ENCODE measurements around the gene HLA-DQA1.
"Not testable (repeated sequence)": the region's sequence is repeated elsewhere in the genome, so short reads cannot be mapped to it uniquely, and the experiment has no call there.

Gene HLA-DQA1

DNA sequence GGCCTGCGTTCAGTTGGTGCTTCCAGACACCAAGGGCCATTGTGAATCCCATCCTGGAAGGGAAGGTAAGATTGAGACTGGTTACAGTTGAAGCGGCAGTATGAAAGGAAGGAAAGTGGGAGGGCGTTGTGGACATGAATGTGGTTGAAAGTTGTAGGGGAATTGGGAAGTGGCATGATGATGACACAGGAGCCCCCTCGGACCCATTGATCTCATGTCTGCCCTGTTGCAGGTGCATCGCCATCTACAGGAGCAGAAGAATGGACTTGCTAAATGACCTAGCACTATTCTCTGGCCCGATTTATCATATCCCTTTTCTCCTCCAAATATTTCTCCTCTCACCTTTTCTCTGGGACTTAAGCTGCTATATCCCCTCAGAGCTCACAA, 5.5 kb downstream of the HLA-DQA1 start:
- H3K9ac ChIP-seq (ENCODE audit: insufficient read length, low read depth), result no peak overlapping the region
- TF ChIP-seq SUZ12 (IDR thresholded peaks at IDR 0.05; ENCODE audit: extremely low read depth, insufficient read depth, insufficient read length) (no peak), YY1 (IDR thresholded peaks at IDR 0.05; ENCODE audit: insufficient read depth, insufficient read length) (no peak), ZNF274 (IDR thresholded peaks at IDR 0.05; ENCODE audit: low read depth, low read length) (no peak)
- no peaks in the 10 kb centered on the region for H3K27me3 ChIP-seq (ENCODE audit: insufficient read depth, insufficient read length)
- H3K9me3 ChIP-seq (ENCODE audit: insufficient read depth, low read length), result no peaks in the 10 kb centered on the region
- H3K4me1 ChIP-seq (ENCODE audit: insufficient read depth, insufficient read length), result no peaks in the 10 kb centered on the region
- no peaks in the 10 kb centered on the region for H3K36me3 ChIP-seq (ENCODE audit: insufficient read depth, insufficient read length, low read length)
- no peak overlapping the region for H3K4me3 ChIP-seq (ENCODE audit: insufficient read length, low read depth)
- no peak for DNase-seq (ENCODE audit: low read depth, low spot score)

DNA sequence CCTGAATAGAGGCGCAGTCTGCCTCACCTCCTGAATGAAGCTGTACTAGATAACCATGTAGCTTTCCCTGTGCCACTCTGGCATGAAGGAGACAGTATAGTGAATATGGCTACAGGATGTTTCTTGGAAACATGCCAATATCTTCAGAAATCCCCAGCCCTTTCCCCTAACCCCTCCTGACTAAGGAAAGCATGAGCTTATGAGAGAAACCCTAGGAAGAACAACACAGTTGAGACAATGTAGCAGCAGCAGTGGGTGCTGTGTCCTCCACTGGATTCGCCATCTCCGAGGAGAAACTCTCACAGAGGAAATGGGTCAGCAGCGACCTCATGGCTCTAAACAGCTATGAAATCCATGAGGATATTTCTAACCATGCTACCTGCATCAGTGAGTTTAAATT, 6.7 kb downstream of the HLA-DQA1 start:
- DNase-seq (ENCODE audit: low read depth, low spot score), result no peak
- no peaks in the 10 kb centered on the region for H3K27me3 ChIP-seq (ENCODE audit: insufficient read depth, insufficient read length)
- TF ChIP-seq YY1 (IDR thresholded peaks at IDR 0.05; ENCODE audit: insufficient read depth, insufficient read length) (no peak), ZNF274 (IDR thresholded peaks at IDR 0.05; ENCODE audit: low read depth, low read length) (no peak), SUZ12 (IDR thresholded peaks at IDR 0.05; ENCODE audit: extremely low read depth, insufficient read depth, insufficient read length) (no peak)
- H3K4me1 ChIP-seq (ENCODE audit: insufficient read depth, insufficient read length), result no peaks in the 10 kb centered on the region
- H3K9me3 ChIP-seq (ENCODE audit: insufficient read depth, low read length), result no peaks in the 10 kb centered on the region
- H3K9ac ChIP-seq (ENCODE audit: insufficient read length, low read depth), result no peak overlapping the region
- H3K4me3 ChIP-seq (ENCODE audit: insufficient read length, low read depth), result no peak overlapping the region
- H3K36me3 ChIP-seq (ENCODE audit: insufficient read depth, insufficient read length, low read length), result no peaks in the 10 kb centered on the region

DNA sequence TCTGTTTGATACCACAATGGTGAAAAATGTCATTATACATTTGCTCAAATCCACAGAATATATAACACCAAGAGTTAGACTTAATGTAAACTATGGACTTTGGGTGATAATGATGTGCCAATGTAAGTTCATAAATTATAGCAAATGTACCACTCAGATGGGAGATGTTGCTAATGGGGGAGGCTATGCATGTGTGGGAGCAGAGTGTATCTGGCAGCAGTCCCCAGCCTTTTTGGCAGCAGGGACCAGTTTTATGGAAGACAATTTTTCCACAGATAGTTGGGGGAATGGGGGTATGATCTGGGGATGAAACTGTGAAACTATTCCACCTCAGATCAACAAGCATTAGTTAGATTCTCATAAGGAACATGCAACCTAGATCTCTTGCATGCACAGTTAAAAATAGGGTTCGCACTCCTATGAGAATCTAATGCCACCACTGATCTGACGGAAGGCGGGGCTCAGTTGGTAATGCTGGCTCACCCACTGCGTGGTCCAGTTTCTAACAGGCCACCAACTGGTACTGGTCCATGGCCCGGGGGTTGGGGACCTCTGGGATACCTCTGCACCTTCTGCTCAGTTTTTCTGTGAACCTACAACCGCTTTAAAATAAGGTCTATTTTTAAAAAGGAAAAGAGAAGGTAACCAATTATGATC, 8.0 kb downstream of the HLA-DQA1 start:
- H3K4me1 ChIP-seq (ENCODE audit: insufficient read depth, insufficient read length), result no peaks in the 10 kb centered on the region
- H3K9ac ChIP-seq (ENCODE audit: insufficient read length, low read depth), result no peak overlapping the region
- no peaks in the 10 kb centered on the region for H3K36me3 ChIP-seq (ENCODE audit: insufficient read depth, insufficient read length, low read length)
- H3K4me3 ChIP-seq (ENCODE audit: insufficient read length, low read depth), result no peak overlapping the region
- DNase-seq (ENCODE audit: low read depth, low spot score), result no peak
- H3K27me3 ChIP-seq (ENCODE audit: insufficient read depth, insufficient read length), result no peaks in the 10 kb centered on the region
- no peaks in the 10 kb centered on the region for H3K9me3 ChIP-seq (ENCODE audit: insufficient read depth, low read length)
- no peak for TF ChIP-seq SUZ12 (IDR thresholded peaks at IDR 0.05; ENCODE audit: extremely low read depth, insufficient read depth, insufficient read length)
- no peak for TF ChIP-seq YY1 (IDR thresholded peaks at IDR 0.05; ENCODE audit: insufficient read depth, insufficient read length)
- TF ChIP-seq ZNF274 (IDR thresholded peaks at IDR 0.05; ENCODE audit: low read depth, low read length), result no peak

DNA sequence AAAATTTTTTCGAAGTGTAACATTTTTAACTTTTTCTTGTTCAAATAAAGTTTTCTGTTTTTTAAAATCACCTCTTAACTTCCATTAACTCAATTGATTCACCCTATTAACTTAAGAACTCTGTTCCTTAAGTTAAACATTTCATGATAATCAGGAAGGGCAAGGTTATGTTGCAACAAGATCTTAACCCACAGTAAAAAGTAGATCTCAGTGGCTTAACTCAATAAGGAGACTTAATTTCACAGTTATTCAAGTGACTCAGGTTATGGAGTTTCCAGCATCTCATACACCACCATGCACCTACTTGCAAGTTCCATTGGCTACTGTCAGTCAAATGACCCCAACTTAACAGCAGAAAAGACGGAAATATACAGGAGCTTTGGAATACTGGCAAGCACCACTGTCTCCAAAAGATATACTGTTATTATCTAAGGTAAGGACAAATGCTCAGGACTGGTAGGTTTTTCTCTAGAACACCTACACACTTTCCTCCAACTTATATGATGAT, 18.1 kb downstream of the HLA-DQA1 start:
- Histone ChIP-seq H3K4me3 (ENCODE audit: insufficient read length, low read depth) (no peak overlapping the region), H3K36me3 (ENCODE audit: insufficient read depth, insufficient read length, low read length) (no peaks in the 10 kb centered on the region), H3K4me1 (ENCODE audit: insufficient read depth, insufficient read length) (no peaks in the 10 kb centered on the region), H3K9me3 (ENCODE audit: insufficient read depth, low read length) (no peaks in the 10 kb centered on the region), H3K9ac (ENCODE audit: insufficient read length, low read depth) (no peak overlapping the region), H3K27me3 (ENCODE audit: insufficient read depth, insufficient read length) (no peaks in the 10 kb centered on the region)
- no peak for TF ChIP-seq ZNF274 (IDR thresholded peaks at IDR 0.05; ENCODE audit: low read depth, low read length)
- no peak for TF ChIP-seq SUZ12 (IDR thresholded peaks at IDR 0.05; ENCODE audit: extremely low read depth, insufficient read depth, insufficient read length)
- TF ChIP-seq YY1 (IDR thresholded peaks at IDR 0.05; ENCODE audit: insufficient read depth, insufficient read length), result no peak
- DNase-seq (ENCODE audit: low read depth, low spot score), result no peak

DNA sequence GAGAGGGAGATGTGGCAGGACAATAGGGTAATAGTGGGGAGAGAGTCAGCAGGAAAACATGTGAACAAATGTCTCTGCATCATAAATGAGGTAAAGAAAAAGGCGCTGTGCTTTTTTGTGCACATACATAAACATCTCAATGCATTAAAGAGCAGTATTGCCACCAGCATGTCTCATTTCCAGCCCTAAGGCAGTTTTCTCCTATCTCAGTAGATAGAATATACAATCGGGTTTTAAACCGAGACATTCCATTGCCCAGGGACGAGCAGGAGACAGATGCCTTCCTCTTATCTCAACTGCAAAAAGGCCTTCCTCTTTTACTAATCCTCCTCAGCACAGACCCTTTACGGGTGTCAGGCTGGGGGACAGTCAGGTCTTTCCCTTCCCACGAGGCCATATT, 20.1 kb downstream of the HLA-DQA1 start:
- not testable (repeated sequence) for H3K9ac ChIP-seq (ENCODE audit: insufficient read length, low read depth); H3K4me3 ChIP-seq (ENCODE audit: insufficient read length, low read depth); H3K4me1 ChIP-seq (ENCODE audit: insufficient read depth, insufficient read length); H3K27me3 ChIP-seq (ENCODE audit: insufficient read depth, insufficient read length); H3K36me3 ChIP-seq (ENCODE audit: insufficient read depth, insufficient read length, low read length); DNase-seq (ENCODE audit: low read depth, low spot score); H3K9me3 ChIP-seq (ENCODE audit: insufficient read depth, low read length)

DNA sequence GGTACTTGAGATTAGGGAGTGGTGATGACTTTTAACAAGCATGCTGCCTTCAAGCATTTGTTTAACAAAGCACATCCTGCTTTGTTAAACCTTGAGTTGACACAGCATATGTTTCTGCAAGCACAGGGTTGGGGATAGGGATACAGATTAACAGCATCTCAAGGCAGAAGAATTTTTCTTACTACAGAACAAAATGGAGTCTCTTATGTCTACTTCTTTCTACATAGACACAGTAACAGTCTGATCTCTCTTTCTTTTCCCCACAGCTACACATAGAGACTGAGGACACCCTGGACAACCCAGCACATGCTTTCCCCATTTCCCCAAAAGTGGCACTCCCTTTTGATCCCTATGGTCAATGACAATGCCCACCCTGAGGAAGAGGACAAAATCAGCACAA, 20.6 kb downstream of the HLA-DQA1 start:
- not testable (repeated sequence) for H3K9ac ChIP-seq (ENCODE audit: insufficient read length, low read depth)

DNA sequence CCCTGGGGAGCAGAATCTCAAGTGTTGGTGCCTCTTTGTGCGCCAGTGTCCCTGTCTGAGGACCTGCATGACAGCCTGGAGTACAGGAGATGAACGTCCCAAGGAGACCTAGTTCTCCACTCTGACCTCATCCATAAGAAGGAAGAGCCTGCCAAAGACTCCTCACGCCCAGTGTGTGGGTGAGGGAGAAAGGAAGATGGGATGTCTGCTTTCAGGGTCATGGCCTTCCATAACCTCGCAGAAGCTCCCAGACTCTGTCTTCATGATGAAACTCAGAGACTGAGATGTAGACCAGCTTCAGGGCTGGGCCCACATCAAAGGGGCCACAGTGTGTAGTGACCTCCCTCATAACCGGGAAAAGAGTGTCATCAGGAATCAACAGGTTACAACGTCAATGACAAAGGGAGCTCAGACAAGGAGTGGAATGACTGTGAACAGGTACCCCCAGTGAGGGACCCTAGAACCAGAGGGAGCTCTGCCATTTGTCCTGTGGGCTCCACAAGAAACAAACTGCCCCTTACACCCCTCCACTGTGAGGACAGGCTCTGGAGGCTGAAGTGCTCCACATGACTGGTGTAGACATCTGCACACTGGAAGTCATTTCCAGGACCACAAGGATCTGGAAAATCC, 21.2 kb downstream of the HLA-DQA1 start:
- no peaks in the 10 kb centered on the region for H3K4me1 ChIP-seq (ENCODE audit: insufficient read depth, insufficient read length)
- H3K27me3 ChIP-seq (ENCODE audit: insufficient read depth, insufficient read length), result no peaks in the 10 kb centered on the region
- H3K4me3 ChIP-seq (ENCODE audit: insufficient read length, low read depth), result no peak overlapping the region
- H3K36me3 ChIP-seq (ENCODE audit: insufficient read depth, insufficient read length, low read length), result no peaks in the 10 kb centered on the region
- no peak overlapping the region for H3K9ac ChIP-seq (ENCODE audit: insufficient read length, low read depth)
- no peaks in the 10 kb centered on the region for H3K9me3 ChIP-seq (ENCODE audit: insufficient read depth, low read length)
- TF ChIP-seq SUZ12 (IDR thresholded peaks at IDR 0.05; ENCODE audit: extremely low read depth, insufficient read depth, insufficient read length) (no peak), ZNF274 (IDR thresholded peaks at IDR 0.05; ENCODE audit: low read depth, low read length) (no peak)
- no peak for DNase-seq (ENCODE audit: low read depth, low spot score)

More for the DNA sequence above, 20.6 kb downstream of the HLA-DQA1 start:
- H3K4me1 ChIP-seq (ENCODE audit: insufficient read depth, insufficient read length); H3K9me3 ChIP-seq (ENCODE audit: insufficient read depth, low read length); H3K4me3 ChIP-seq (ENCODE audit: insufficient read length, low read depth); H3K36me3 ChIP-seq (ENCODE audit: insufficient read depth, insufficient read length, low read length); H3K27me3 ChIP-seq (ENCODE audit: insufficient read depth, insufficient read length); DNase-seq (ENCODE audit: low read depth, low spot score): not testable (repeated sequence)
